OCI-LY3 (cell line): ENCODE results near the gene TYW1B.
"Not testable (repeated sequence)": the region's sequence is repeated elsewhere in the genome, so short reads cannot be mapped to it uniquely, and the experiment has no call there.

Experiments
- EZH2phosphoT487 ChIP-seq: fragments of 200-600 bp; shearing (Covaris generic); IDR thresholded peaks from 2 replicates; pipeline ENCODE4 v1.6.1; 2018; ENCODE audit warnings: antibody characterized with exemption, mixed run types, low read depth
- TF ChIP-seq, protein P1 (sequence below): fragments of 200-600, 300-600 bp; sonication (generic); IDR thresholded peaks from 2 replicates; pipeline ENCODE4 v1.5.1; 2014; ENCODE audit warnings: antibody characterized with exemption, low read length, low read depth

DNA sequence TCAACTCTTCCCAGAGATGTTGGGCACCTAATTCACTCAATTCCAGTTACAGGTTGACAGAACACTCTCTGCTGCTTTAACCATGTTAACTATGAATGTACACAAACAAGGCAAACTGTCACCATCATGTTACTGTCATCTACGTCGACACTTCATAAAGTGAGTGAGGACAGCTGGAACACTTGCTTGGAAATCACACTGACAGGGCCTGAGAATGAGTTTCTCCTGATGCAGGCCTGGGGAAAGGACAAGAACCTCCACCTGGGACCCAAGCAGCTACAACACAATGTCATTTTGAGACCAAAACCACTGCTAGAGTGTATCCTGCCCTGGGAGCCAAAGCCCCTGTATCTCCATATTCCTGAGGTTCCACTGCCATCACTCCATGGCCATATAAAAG, 98.9 kb downstream of the TYW1B start:
- TF ChIP-seq, protein P1, sequence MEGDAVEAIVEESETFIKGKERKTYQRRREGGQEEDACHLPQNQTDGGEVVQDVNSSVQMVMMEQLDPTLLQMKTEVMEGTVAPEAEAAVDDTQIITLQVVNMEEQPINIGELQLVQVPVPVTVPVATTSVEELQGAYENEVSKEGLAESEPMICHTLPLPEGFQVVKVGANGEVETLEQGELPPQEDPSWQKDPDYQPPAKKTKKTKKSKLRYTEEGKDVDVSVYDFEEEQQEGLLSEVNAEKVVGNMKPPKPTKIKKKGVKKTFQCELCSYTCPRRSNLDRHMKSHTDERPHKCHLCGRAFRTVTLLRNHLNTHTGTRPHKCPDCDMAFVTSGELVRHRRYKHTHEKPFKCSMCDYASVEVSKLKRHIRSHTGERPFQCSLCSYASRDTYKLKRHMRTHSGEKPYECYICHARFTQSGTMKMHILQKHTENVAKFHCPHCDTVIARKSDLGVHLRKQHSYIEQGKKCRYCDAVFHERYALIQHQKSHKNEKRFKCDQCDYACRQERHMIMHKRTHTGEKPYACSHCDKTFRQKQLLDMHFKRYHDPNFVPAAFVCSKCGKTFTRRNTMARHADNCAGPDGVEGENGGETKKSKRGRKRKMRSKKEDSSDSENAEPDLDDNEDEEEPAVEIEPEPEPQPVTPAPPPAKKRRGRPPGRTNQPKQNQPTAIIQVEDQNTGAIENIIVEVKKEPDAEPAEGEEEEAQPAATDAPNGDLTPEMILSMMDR: not testable (repeated sequence)
- TF ChIP-seq EZH2phosphoT487: not testable (repeated sequence)
